G401.6 (cell line): ENCODE measurements around the gene DNHD1.

ENCODE experiments used
- FAIRE-seq: peaks from 2 replicates; lab custom pipeline; 2012; peaks lifted over from hg19 to GRCh38; lab: Jason Lieb, UNC

The DNHD1 gene, protein sequence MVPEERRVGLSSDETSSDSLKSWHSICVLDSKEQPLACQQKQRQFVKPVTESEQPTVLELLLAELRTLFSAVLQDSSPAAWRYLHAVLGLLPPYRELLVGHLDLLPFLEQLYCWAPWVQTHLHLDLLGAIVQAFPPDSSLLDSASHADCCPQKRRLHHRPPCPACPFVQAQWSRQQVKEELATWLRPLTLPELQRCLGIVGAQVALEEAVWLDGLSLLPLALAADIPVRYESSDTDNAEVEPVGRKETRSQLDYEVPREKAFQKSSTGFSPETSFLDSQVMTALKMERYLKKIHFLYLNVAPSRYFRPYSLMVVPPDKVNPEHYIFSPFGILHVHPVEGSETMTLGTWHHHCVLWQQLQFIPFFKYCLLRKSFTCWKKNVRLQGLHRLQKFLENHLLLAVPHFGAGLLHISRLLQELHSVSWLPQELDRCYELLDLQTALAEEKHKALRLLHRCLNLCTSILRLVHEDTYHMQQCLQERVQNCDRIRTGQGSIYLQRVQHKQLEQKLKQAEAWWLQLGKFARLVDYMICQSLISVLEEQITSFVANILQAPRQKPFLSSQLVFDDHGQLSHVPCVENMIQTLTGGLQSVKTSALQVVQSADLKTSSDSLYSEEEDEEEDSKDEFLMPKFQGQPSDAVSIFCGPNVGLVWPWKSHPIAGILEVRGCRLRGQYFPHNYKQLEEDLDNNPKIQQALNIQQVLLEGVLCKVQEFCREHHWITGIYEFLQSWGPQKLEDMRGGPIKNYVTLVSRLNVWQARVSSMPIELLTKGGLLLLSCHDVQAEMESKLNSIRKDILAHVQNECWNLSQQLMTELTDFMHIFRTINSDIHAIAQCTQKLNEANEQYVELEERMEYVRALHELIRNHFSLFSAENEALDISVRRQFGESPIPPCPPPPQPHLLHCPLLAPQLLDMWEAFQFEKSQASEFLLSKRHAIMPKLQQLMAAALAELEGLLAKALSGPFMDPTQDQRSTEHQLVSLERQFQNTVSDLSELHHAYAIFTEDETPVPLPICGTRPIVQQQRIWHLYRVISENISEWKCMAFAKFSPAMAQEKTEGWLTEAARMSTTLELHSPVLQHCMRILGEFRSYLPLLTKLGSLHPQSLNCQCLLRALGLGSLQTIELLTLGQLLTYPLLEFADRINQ (N-terminal part only)

DNA sequence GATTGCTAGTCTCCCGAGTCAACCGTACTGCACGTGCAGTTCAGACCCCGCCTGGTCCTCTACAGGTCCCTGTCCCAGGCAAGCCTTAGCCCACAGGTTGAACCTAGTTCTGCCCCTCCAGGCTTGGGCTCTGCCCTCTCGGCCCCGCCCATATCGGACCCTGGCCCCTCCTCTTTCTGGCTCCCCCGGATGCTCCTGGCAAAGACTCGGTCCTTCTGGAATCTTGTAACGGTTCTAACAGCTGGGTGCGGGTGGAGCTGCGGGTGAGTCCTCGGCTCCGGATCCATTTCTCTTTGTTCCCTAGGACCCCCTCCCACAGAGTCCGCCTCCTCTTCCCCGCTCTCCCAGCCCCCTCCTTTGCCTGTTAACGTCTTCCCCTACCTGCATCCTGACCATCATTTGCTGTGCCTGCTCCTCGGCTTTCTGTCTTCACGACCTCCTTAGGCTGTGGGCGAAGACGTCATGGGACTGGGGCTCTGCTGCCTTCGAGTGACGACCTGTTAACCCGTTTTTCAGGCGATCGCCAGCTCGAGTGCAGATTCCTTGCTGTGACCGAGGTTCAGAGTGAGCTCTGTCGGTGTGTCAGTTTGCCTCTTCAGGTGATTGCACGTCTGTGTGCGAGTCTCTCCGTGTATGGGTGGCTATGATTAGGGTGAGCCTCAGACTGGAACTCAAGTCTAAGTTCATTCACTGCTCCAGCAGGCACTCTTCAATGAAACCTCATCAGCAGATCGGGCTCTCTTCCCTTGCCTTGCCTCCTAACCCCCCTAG is at the start of gene DNHD1:
Gene DNHD1 (plus strand): TSS at position 212 of the 771 bp plus-strand sequence. CDS start 936 bp downstream, outside the sequence.
- no peak for FAIRE-seq

DNA sequence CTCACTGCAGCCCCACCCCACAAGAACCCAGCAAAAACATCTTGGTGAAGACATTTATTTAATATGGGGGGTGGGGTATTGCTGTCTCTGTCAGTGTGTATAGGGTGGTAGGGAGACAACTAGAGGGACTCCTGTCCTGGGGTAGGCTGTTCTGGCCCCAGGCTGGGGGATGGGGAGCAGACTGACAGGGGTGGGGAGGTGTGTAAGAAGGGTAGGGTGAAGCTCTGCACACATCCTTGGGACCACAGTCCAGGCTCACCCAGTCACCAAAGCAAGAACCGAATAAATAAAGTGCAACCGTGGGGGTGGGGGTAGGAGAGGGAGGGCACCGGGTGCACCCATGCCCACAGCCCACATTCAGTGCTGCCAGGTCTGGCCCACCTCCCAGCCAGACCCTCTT is 48.5 kb upstream of the DNHD1 start:
- no peak for FAIRE-seq

DNA sequence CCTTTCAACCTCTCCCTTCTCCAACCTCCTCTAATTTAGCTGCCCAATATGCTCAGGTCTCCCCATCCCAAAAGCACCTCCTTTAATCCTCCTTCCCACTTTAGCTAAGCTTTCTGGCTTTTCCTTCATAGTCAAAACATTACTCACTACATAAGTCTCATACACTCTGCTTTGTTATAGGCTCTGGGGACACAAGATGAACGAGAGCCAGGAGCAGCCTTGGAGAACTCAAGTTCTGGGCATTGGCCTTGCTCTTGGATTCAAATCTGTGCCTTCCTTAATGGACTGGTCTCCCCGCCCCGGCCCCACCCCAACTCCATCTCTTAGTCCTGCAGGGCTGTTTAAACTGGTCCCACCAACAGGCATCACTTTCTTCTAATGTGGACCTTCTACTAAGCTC is 44.9 kb upstream of the DNHD1 start:
- no peak for FAIRE-seq

- no peak for FAIRE-seq
Measured at GRCh38 chr11:6453152-6453551, 43.9 kb upstream of the DNHD1 start.

DNA sequence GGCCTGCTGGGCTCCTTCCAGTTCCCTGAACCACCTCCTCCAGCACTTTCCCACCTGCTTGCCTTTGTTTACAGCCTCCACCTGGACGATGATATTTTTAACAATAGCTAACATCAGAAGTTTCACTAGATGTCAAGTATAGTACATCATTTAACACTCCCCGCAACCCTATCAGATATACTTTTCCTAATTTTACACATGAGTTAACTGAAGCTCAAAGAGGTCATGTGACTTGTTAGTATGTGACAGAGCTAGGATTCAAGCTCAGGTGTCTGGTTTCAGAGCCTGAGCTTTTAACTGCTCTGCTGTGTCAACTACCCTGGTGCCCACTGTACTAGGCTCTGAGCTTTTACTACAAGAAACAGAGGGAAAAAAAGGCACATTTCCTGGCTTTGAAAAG is 42.0 kb upstream of the DNHD1 start:
- no peak for FAIRE-seq

DNA sequence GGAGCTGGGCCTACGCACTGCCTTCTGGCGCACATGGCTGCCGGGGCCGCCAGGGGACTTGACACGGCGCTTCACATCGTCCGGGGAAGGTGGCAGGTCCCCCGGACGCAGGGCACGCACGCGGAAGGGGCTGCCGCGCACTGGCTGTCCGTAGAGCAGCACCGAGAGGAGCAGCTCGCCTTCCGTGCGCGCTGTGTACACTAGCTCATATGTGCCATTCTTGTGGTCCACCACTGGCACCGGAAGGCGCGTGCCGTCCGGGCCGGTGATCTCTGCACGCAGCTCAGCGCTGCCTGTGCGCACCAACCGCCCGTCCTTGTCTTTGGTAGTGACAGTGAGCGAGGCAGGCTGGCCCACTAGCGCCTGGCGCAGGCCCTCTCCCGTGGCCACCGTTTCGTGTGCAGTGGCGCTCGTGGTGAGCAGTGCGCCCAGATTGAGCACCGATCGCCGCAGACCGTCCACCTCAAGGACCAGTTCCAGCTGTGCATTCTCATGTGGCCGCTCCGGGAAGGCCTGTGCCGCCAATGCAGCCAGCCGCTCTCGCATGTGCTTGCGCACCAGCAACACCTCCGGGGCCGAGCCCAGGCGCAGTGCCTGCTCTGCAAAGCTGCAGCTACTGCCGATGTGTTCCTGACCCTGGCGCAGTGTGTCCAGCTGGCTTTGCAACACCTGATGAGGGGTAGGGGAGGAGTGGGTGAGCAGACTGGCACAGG is 40.6 kb upstream of the DNHD1 start:
- no peak for FAIRE-seq

DNA sequence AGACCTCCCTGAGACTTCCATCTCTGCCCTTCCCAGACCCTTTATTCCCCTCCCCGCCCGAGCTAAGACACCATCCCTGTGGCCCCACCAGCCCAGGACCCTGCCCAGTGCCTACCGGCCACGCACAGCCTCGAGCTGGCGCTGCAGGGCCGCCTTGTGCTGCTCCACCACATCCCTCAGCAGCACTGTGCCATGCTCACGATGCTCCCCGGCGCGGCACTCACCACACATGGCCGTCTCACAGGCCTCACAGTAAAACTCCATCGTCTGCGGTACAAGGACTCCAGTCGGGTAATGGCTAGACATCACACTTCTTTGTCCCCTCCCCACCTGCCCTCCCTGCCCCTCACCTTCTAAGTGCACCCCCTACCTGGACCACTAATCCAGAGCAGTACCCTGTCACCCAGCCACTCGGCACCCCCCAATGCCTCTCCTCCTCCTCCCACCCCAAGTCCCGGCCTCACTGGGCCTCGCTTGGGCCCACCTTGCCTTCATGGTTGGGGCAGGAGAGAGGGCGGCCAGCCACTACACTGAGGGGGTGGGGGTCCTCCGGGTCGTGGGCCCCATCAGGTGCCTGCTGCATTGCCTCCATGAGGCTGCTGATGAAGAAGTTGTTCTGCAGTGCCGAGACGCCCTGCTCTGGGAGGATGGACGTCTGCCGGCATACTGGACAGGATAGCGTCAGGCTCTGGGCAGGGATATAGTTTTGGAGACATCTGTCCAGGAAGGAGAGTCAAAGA is 39.3 kb upstream of the DNHD1 start:
- FAIRE-seq = no peak

DNA sequence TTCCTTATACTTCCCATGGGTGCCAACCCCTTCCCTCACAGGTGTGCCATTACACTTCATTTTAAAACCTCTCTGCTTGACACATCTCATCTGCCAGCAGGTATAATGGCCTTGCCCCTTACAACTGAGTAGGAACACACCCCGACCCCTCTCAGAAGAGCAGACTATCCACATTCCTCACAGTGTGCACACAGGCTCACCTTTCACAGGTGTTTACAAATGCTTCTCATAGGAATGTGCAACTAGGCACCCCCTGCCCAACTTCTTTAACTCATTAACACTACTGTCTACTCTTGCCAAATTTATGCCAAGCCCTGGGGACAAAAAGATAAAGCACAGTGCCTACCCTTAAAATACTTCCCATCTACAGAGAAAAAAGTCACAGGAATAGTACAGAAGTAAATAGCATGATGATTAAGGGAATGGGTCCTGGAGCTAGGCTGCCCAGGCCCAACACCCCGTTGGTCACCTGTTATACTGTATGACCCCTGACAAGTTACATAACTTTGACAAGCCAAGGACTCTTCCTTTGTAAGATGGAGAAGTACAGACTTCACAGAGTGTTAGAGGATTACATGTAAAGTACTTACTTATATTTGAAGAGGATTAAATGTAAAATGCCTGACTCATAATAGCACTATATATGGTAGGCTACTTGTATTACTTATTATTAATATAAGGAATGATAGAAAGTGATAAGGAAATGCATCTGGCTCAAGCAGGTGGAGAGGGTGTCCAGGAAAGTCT is 38.6 kb upstream of the DNHD1 start:
- no peak for FAIRE-seq

- no peak for FAIRE-seq
Measured at GRCh38 chr11:6459099-6459450, 38.0 kb upstream of the DNHD1 start.

- FAIRE-seq = no peak
Measured at GRCh38 chr11:6468712-6469495, 28.2 kb upstream of the DNHD1 start.

DNA sequence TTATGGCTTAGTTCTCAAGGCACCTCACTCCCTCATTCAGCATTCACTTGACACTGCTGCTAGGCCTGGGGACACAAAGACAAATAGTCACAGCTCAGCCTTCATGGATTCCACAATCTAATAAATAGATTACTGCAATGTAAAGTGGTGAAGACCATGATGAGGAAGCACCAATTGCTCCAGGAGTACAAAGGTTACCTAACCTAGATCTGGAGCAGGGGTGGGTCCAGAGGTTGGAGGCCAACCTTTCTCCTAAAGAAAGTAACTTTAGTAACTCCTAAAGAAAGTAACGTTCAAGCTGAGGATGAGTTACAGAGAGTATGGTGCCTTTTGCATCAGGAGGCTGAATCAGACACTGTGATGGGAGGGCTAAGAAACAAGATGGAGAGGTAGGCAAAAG is 27.5 kb upstream of the DNHD1 start:
- FAIRE-seq = no peak

- no peak for FAIRE-seq
Measured at GRCh38 chr11:6472934-6473333, 24.1 kb upstream of the DNHD1 start.

GRCh38 chr11:6473451-6474412 is 23.3 kb upstream of the DNHD1 start, which contains the start of gene TRIM3:
TRIM3 (minus strand) TSS chr11:6473941; CDS start chr11:6465695, 8,246 bp downstream.
- no peak for FAIRE-seq

- FAIRE-seq = no peak
Measured at GRCh38 chr11:6474413-6474792, 22.7 kb upstream of the DNHD1 start.

GRCh38 chr11:6474806-6475500 is 22.1 kb upstream of the DNHD1 start:
- FAIRE-seq = no peak

- FAIRE-seq = no peak
Measured at GRCh38 chr11:6475936-6476335, 21.1 kb upstream of the DNHD1 start.

DNA sequence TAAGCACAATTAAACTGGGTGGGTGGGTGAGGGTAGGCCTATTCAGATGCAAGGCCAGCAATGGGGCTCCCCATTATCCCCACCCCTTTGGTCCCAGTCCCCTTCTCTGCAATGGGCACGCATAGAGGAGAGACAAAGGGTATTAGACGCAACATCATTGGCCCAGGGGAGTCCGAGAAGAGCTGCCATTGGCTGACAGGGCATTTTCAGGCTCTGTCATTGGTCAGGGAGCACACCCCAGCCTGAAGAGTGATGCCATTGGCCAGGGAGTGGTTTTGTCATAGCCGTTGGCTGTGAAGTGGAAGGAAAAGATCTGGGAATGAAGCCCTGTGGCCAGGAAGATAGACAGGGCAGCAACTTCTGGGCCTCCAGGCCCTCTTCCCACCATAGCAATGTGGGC is 20.5 kb upstream of the DNHD1 start:
- FAIRE-seq = no peak
